Mesenchymal stem cell (in vitro differentiated cells and primary cell): ENCODE measurements around the gene ADCK1.

Source experiments
- DNase-seq: peaks from one replicate; pipeline ENCODE4 v3.0.0-alpha.2; 2013
- H2AFZ ChIP-seq: one replicate; pipeline ENCODE4 v1.6.1; 2013; ENCODE audit warnings: low read depth, mild to moderate bottlenecking, control low read depth, inconsistent platforms, low read length, moderate library complexity
- H2AK5ac ChIP-seq: 2 replicates; pipeline ENCODE4 v1.6.1; 2013; ENCODE audit warnings: low read length, moderate library complexity, mild to moderate bottlenecking, inconsistent platforms; ENCODE audit not compliant: severe bottlenecking
- H2BK120ac ChIP-seq: one replicate; pipeline ENCODE4 v1.6.1; 2013; ENCODE audit warnings: low read depth, mild to moderate bottlenecking, inconsistent platforms, low read length, moderate library complexity
- H2BK12ac ChIP-seq, 2 experiments: one replicate each; pipeline ENCODE4 v1.6.1; 2013; ENCODE audit warnings: inconsistent platforms in 2 of 2, low read length in 2 of 2, mild to moderate bottlenecking in 2 of 2, moderate library complexity in 2 of 2, control low read depth in 1 of 2
- H2BK15ac ChIP-seq: one replicate; pipeline ENCODE4 v1.6.1; 2013; ENCODE audit warnings: mild to moderate bottlenecking, low read depth, inconsistent platforms; ENCODE audit not compliant: poor library complexity, severe bottlenecking
- H2BK5ac ChIP-seq: 2 replicates; pipeline ENCODE4 v1.6.1; 2013; ENCODE audit warnings: low read depth, mild to moderate bottlenecking, low read length, control low read depth, inconsistent platforms; ENCODE audit not compliant: poor library complexity, severe bottlenecking
- H3K14ac ChIP-seq, 2 experiments: one replicate each; pipeline ENCODE4 v1.6.1; 2013; ENCODE audit warnings: inconsistent platforms in 2 of 2, low read length in 2 of 2, control low read depth in 1 of 2, mild to moderate bottlenecking in 1 of 2, moderate library complexity in 1 of 2
- H3K18ac ChIP-seq, 2 experiments: one replicate each; pipeline ENCODE4 v1.6.1; 2013; ENCODE audit warnings: inconsistent platforms in 2 of 2, low read length in 2 of 2, control low read depth in 1 of 2, low read depth in 1 of 2, mild to moderate bottlenecking in 1 of 2
- H3K23ac ChIP-seq, 2 experiments: one replicate each; pipeline ENCODE4 v1.6.1; 2013; ENCODE audit warnings: inconsistent platforms in 2 of 2, low read length in 2 of 2, mild to moderate bottlenecking in 2 of 2, moderate library complexity in 2 of 2, control low read depth in 1 of 2
- H3K27ac ChIP-seq: 2 replicates; pipeline ENCODE4 v1.5.1; 2013; ENCODE audit warnings: mild to moderate bottlenecking, moderate library complexity, low read length, control low read depth, inconsistent platforms; ENCODE audit not compliant: poor library complexity, severe bottlenecking
- H3K27me3 ChIP-seq, 2 experiments: 2 replicates each; pipeline versions ENCODE4 v1.6.1 to v1.7.0; 2013; ENCODE audit warnings: low read length in 2 of 2, mild to moderate bottlenecking in 2 of 2, moderate library complexity in 2 of 2, control low read depth in 1 of 2, inconsistent platforms in 1 of 2; ENCODE audit not compliant: control insufficient read depth in 1 of 2, insufficient read depth in 1 of 2
- H3K36me3 ChIP-seq, 2 experiments: 2 replicates each; pipeline versions ENCODE4 v1.6.1 to v1.7.0; 2013; ENCODE audit warnings: low read length in 2 of 2, control low read depth in 1 of 2, inconsistent platforms in 1 of 2, low read depth in 1 of 2, mild to moderate bottlenecking in 1 of 2; ENCODE audit not compliant: insufficient read depth in 2 of 2, control insufficient read depth in 1 of 2
- H3K4ac ChIP-seq, 2 experiments: one replicate each; pipeline ENCODE4 v1.6.1; 2013; ENCODE audit warnings: inconsistent platforms in 2 of 2, low read length in 2 of 2, mild to moderate bottlenecking in 2 of 2, moderate library complexity in 2 of 2, control low read depth in 1 of 2, low read depth in 1 of 2
- H3K4me1 ChIP-seq: 2 replicates; pipeline ENCODE4 v1.6.1; 2013; ENCODE audit warnings: low read depth, low read length, control low read depth; ENCODE audit not compliant: control insufficient read depth, insufficient read depth
- H3K4me2 ChIP-seq: 2 replicates; pipeline ENCODE4 v1.6.1; 2013; ENCODE audit warnings: low read length, mild to moderate bottlenecking, inconsistent platforms; ENCODE audit not compliant: poor library complexity, severe bottlenecking
- H3K4me3 ChIP-seq, 2 experiments: 2 replicates each; pipeline versions ENCODE4 v1.5.1 to v1.7.0; 2013; ENCODE audit warnings: low read length in 2 of 2, mild to moderate bottlenecking in 2 of 2, control low read depth in 1 of 2, low read depth in 1 of 2; ENCODE audit not compliant: insufficient read depth in 1 of 2
- H3K79me1 ChIP-seq: replicated peaks from 2 replicates; pipeline ENCODE4 v1.6.1; 2013; ENCODE audit warnings: mild to moderate bottlenecking, control low read depth, low read length, inconsistent platforms; ENCODE audit not compliant: poor library complexity, severe bottlenecking
- H3K9ac ChIP-seq: 2 replicates; pipeline ENCODE4 v1.7.0; 2013; ENCODE audit warnings: mild to moderate bottlenecking, low read length, moderate library complexity
- H3K9me3 ChIP-seq: 2 replicates; pipeline ENCODE4 v1.7.0; 2013; ENCODE audit warnings: mild to moderate bottlenecking, low read length; ENCODE audit not compliant: control insufficient read depth
- H4K8ac ChIP-seq: one replicate; pipeline ENCODE4 v1.6.1; 2013; ENCODE audit warnings: inconsistent platforms, mild to moderate bottlenecking, low read length, moderate library complexity
- H4K91ac ChIP-seq: one replicate; pipeline ENCODE4 v1.6.1; 2013; ENCODE audit warnings: mild to moderate bottlenecking, low read length, inconsistent platforms
- WGBS: methylation state at CpG from one replicate; pipeline ENCODE4 v1.1.7; 2013; ENCODE audit warnings: mixed read lengths; 5-methylcytosine and 5-hydroxymethylcytosine counted together

Gene ADCK1

GRCh38 chr14:77970646-77971045 is 170.7 kb downstream of the ADCK1 start:
- Histone ChIP-seq H3K9me3 (no peaks in the 10 kb centered on the region), H2AFZ (no peak overlapping the region), H4K91ac (no peak overlapping the region), H4K8ac (no peak overlapping the region), H3K14ac (no peak overlapping the region), H3K27ac (no peak overlapping the region), H3K4me1 (peaks cover 5% of the 10 kb centered on the region), H3K4ac (no peak overlapping the region), H3K27me3 (peaks cover 6 to 16% of the 10 kb centered on the region in 2 experiments), H3K79me1 (no peaks in the 10 kb centered on the region), H2AK5ac (no peak overlapping the region), H3K23ac (no peak overlapping the region), H2BK5ac (no peak overlapping the region), H2BK120ac (no peak overlapping the region), H3K18ac (no peak overlapping the region), H2BK12ac (no peak overlapping the region), H3K4me3 (no peak overlapping the region), H3K36me3 (no peaks in the 10 kb centered on the region), H3K4me2 (no peak overlapping the region), H3K9ac (no peak overlapping the region), H2BK15ac (no peak overlapping the region)
- no peak for DNase-seq
- 71% methylated on average over 3 of the region's 3 CpGs for WGBS

GRCh38 chr14:77973246-77973645 is 173.3 kb downstream of the ADCK1 start:
- H2BK120ac ChIP-seq = no peak overlapping the region
- peaks cover 0 to 10% of the 10 kb centered on the region in 2 experiments for H3K27me3 ChIP-seq
- no peak overlapping the region for H2BK15ac ChIP-seq
- no peak overlapping the region for H3K27ac ChIP-seq
- no peak overlapping the region for H2BK12ac ChIP-seq
- H3K4me2 ChIP-seq = no peak overlapping the region
- H3K9ac ChIP-seq = no peak overlapping the region
- no peak overlapping the region for H3K18ac ChIP-seq
- DNase-seq = no peak
- H3K4me1 ChIP-seq = no peaks in the 10 kb centered on the region
- H2AK5ac ChIP-seq = no peak overlapping the region
- no peaks in the 10 kb centered on the region for H3K9me3 ChIP-seq
- no peaks in the 10 kb centered on the region for H3K36me3 ChIP-seq
- no peak overlapping the region for H2BK5ac ChIP-seq
- H4K91ac ChIP-seq = no peak overlapping the region
- no peak overlapping the region for H2AFZ ChIP-seq
- H3K4me3 ChIP-seq = no peak overlapping the region
- H3K14ac ChIP-seq = no peak overlapping the region
- no peak overlapping the region for H3K4ac ChIP-seq
- WGBS = 85% methylated on average over 5 of the region's 5 CpGs
- H3K23ac ChIP-seq = no peak overlapping the region
- H4K8ac ChIP-seq = no peak overlapping the region
- H3K79me1 ChIP-seq = no peaks in the 10 kb centered on the region

- no peak for DNase-seq
- no peak overlapping the region for H2BK5ac ChIP-seq
- no peaks in the 10 kb centered on the region for H3K36me3 ChIP-seq
- H3K4me3 ChIP-seq = no peak overlapping the region
- peaks cover 10% of the 10 kb centered on the region for H3K4me1 ChIP-seq
- no peak overlapping the region for H3K18ac ChIP-seq
- no peaks in the 10 kb centered on the region for H3K79me1 ChIP-seq
- no peak overlapping the region for H4K8ac ChIP-seq
- H3K4me2 ChIP-seq = no peak overlapping the region
- no peak overlapping the region for H2BK15ac ChIP-seq
- no peak overlapping the region for H3K27ac ChIP-seq
- peaks cover 25 to 42% of the 10 kb centered on the region in 2 experiments for H3K27me3 ChIP-seq
- H2BK12ac ChIP-seq = no peak overlapping the region
- no peak overlapping the region for H4K91ac ChIP-seq
- H2AFZ ChIP-seq = no peak overlapping the region
- 80% methylated on average over 1 of the region's 2 CpGs for WGBS
- H3K9ac ChIP-seq = no peak overlapping the region
- no peak overlapping the region for H3K4ac ChIP-seq
- H3K23ac ChIP-seq = no peak overlapping the region
- no peak overlapping the region for H3K14ac ChIP-seq
- no peak overlapping the region for H2BK120ac ChIP-seq
- H2AK5ac ChIP-seq = no peak overlapping the region
- no peaks in the 10 kb centered on the region for H3K9me3 ChIP-seq
Measured at GRCh38 chr14:77976591-77976990, 176.7 kb downstream of the ADCK1 start.

- Histone ChIP-seq H3K9ac (no peak overlapping the region), H2AFZ (no peak overlapping the region), H3K79me1 (no peaks in the 10 kb centered on the region), H2BK12ac (no peak overlapping the region), H3K4me3 (no peak overlapping the region), H2AK5ac (no peak overlapping the region), H3K4ac (no peak overlapping the region), H3K36me3 (no peaks in the 10 kb centered on the region), H4K91ac (no peak overlapping the region), H2BK5ac (no peak overlapping the region), H3K9me3 (no peaks in the 10 kb centered on the region), H3K27me3 (peaks cover 26 to 44% of the 10 kb centered on the region in 2 experiments), H3K14ac (no peak overlapping the region), H4K8ac (no peak overlapping the region), H2BK15ac (no peak overlapping the region), H3K4me2 (no peak overlapping the region), H3K23ac (no peak overlapping the region), H3K4me1 (peaks cover 10% of the 10 kb centered on the region), H3K27ac (no peak overlapping the region), H2BK120ac (no peak overlapping the region), H3K18ac (no peak overlapping the region)
- 80% methylated on average over 6 of the region's 6 CpGs for WGBS
- no peak for DNase-seq
Measured at GRCh38 chr14:77979171-77979570, 179.3 kb downstream of the ADCK1 start.
